ENCODE data around the gene MIGA2. TPM values are rescaled to one million over a fixed set of nuclear protein-coding genes. Genes with fewer than 3 reads are reported as not detected.

The MIGA2 gene
- total and polyA plus RNA-seq, 4 donors: 8.5 to 32.3 (median 25.0) TPM

Other genes starting within 250 kb of the MIGA2 start
- gene TBC1D13, start 249.4 kb upstream of the MIGA2 start, total RNA-seq: 10 to 100 TPM; 23.6 to 27.7 TPM
- 10 to 100 TPM in 1 of 2 donors, 1 to 10 TPM in 1; 9.0 to 21.5 TPM for gene TBC1D13, start 249.4 kb upstream of the MIGA2 start, polyA plus RNA-seq
- gene ENDOG, start 218.1 kb upstream of the MIGA2 start, total RNA-seq: 10 to 100 TPM; 11.0 to 14.1 TPM
- gene ENDOG, start 218.1 kb upstream of the MIGA2 start, polyA plus RNA-seq: 10 to 100 TPM in 1 of 2 donors, 1 to 10 TPM in 1; 9.1 to 15.9 TPM
- gene SPOUT1, start 206.8 kb upstream of the MIGA2 start, total RNA-seq: 10 to 100 TPM; 28.6 to 32.8 TPM
- 10 to 100 TPM; 14.3 to 40.9 TPM for gene SPOUT1, start 206.8 kb upstream of the MIGA2 start, polyA plus RNA-seq
- 1 to 10 TPM; 7.5 to 9.5 TPM for gene KYAT1, start 154.7 kb upstream of the MIGA2 start, total RNA-seq
- gene KYAT1, start 154.7 kb upstream of the MIGA2 start, polyA plus RNA-seq: 10 to 100 TPM in 1 of 2 donors, 1 to 10 TPM in 1; 4.5 to 11.4 TPM
- 100 to 1,000 TPM in 1 of 2 donors, 10 to 100 TPM in 1; 63.8 to 100 TPM for gene LRRC8A, start 154.5 kb upstream of the MIGA2 start, total RNA-seq
- gene LRRC8A, start 154.5 kb upstream of the MIGA2 start, polyA plus RNA-seq: 10 to 100 TPM; 14.3 to 41.3 TPM
- 10 to 100 TPM; 20.5 to 33.0 TPM for gene PHYHD1, start 115.6 kb upstream of the MIGA2 start, total RNA-seq
- gene PHYHD1, start 115.6 kb upstream of the MIGA2 start, polyA plus RNA-seq: 10 to 100 TPM; 16.7 to 68.9 TPM
- gene DOLK, start 89.0 kb upstream of the MIGA2 start, total RNA-seq: 10 to 100 TPM in 1 of 2 donors, 1 to 10 TPM in 1; 8.4 to 10.5 TPM
- gene DOLK, start 89.0 kb upstream of the MIGA2 start, polyA plus RNA-seq: 10 to 100 TPM in 1 of 2 donors, 1 to 10 TPM in 1; 4.3 to 10.7 TPM
- gene NUP188, start 88.9 kb upstream of the MIGA2 start, total RNA-seq: 10 to 100 TPM; 37.1 to 44.5 TPM
- gene NUP188, start 88.9 kb upstream of the MIGA2 start, polyA plus RNA-seq: 10 to 100 TPM in 1 of 2 donors, 1 to 10 TPM in 1; 4.9 to 14.4 TPM
- gene SH3GLB2, start 8.3 kb upstream of the MIGA2 start, total RNA-seq: 100 to 1,000 TPM in 1 of 2 donors, 10 to 100 TPM in 1; 64.9 to 107 TPM
- 100 to 1,000 TPM in 1 of 2 donors, 10 to 100 TPM in 1; 34.4 to 232 TPM for gene SH3GLB2, start 8.3 kb upstream of the MIGA2 start, polyA plus RNA-seq
- gene DOLPP1, start 44.5 kb downstream of the MIGA2 start, total RNA-seq: 1 to 10 TPM; 4.0 to 5.1 TPM
- 1 to 10 TPM; 2.1 to 4.9 TPM for gene DOLPP1, start 44.5 kb downstream of the MIGA2 start, polyA plus RNA-seq
- gene CRAT, start 74.2 kb downstream of the MIGA2 start, total RNA-seq: 10 to 100 TPM; 42.0 to 48.4 TPM
- gene CRAT, start 74.2 kb downstream of the MIGA2 start, polyA plus RNA-seq: 10 to 100 TPM; 26.8 to 51.1 TPM
- 100 to 1,000 TPM in 1 of 2 donors, 10 to 100 TPM in 1; 80.3 to 156 TPM for gene PTPA, start 74.8 kb downstream of the MIGA2 start, total RNA-seq
- 10 to 100 TPM; 60.6 to 73.2 TPM for gene PTPA, start 74.8 kb downstream of the MIGA2 start, polyA plus RNA-seq
- 10 to 100 TPM; 28.3 to 66.9 TPM for gene IER5L, start 141.6 kb downstream of the MIGA2 start, total RNA-seq
- gene IER5L, start 141.6 kb downstream of the MIGA2 start, polyA plus RNA-seq: 10 to 100 TPM in 1 of 2 donors, 1 to 10 TPM in 1; 8.8 to 37.2 TPM